Measurements from ENCODE around the gene LARGE1. TPM values are rescaled to one million over a fixed set of nuclear protein-coding genes. Genes with fewer than 3 reads are reported as not detected.

LARGE1 gene
- total RNA-seq, 1 donor: 22.8 TPM

- Histone ChIP-seq H3K4me1 (ENCODE audit: insufficient read depth, low read length) (peaks cover 21% of the 10 kb centered on the region), H3K27ac (ENCODE audit: low read depth, low read length) (no peak overlapping the region), H3K9me3 (ENCODE audit: low read depth, low read length) (no peaks in the 10 kb centered on the region), H3K4me3 (ENCODE audit: insufficient read depth, low read length) (no peak overlapping the region), H3K79me2 (ENCODE audit: insufficient read depth, low read length) (no peaks in the 10 kb centered on the region), H3K4me2 (ENCODE audit: insufficient read depth, low read length) (no peak overlapping the region), H4K20me1 (ENCODE audit: insufficient read depth, low read length) (no peaks in the 10 kb centered on the region), H3K36me3 (ENCODE audit: insufficient read depth, low read length) (no peaks in the 10 kb centered on the region), H3K27me3 (ENCODE audit: insufficient read depth, low read length) (no peaks in the 10 kb centered on the region), H2AFZ (ENCODE audit: low read length) (no peak overlapping the region)
- no peak for TF ChIP-seq CTCF (IDR thresholded peaks at IDR 0.05; ENCODE audit: extremely low read depth, low read depth, low read length)
- DNase-seq (ENCODE audit: insufficient read length, low spot score, missing footprints): no peak
Observed at GRCh38 chr22:33850193-33850592, 70.1 kb downstream of the LARGE1 start.

- no peaks in the 10 kb centered on the region for H3K27me3 ChIP-seq (ENCODE audit: insufficient read depth, low read length)
- no peak for DNase-seq (ENCODE audit: insufficient read length, low spot score, missing footprints)
- H3K4me1 ChIP-seq (ENCODE audit: insufficient read depth, low read length): peaks cover 21% of the 10 kb centered on the region
- no peaks in the 10 kb centered on the region for H3K79me2 ChIP-seq (ENCODE audit: insufficient read depth, low read length)
- H3K36me3 ChIP-seq (ENCODE audit: insufficient read depth, low read length): no peaks in the 10 kb centered on the region
- no peaks in the 10 kb centered on the region for H3K9me3 ChIP-seq (ENCODE audit: low read depth, low read length)
- H3K27ac ChIP-seq (ENCODE audit: low read depth, low read length): no peak overlapping the region
- H4K20me1 ChIP-seq (ENCODE audit: insufficient read depth, low read length): no peaks in the 10 kb centered on the region
- no peak overlapping the region for H3K4me3 ChIP-seq (ENCODE audit: insufficient read depth, low read length)
- no peak for TF ChIP-seq CTCF (IDR thresholded peaks at IDR 0.05; ENCODE audit: extremely low read depth, low read depth, low read length)
- H3K4me2 ChIP-seq (ENCODE audit: insufficient read depth, low read length): no peak overlapping the region
- H2AFZ ChIP-seq (ENCODE audit: low read length): no peak overlapping the region
Observed at GRCh38 chr22:33848251-33848650, 72.0 kb downstream of the LARGE1 start.

GRCh38 chr22:33844273-33844672 lies 76.0 kb downstream of the LARGE1 start:
- H4K20me1 ChIP-seq (ENCODE audit: insufficient read depth, low read length): no peaks in the 10 kb centered on the region
- peak overlapping the region; percentile 66 for H2AFZ ChIP-seq (ENCODE audit: low read length)
- H3K9me3 ChIP-seq (ENCODE audit: low read depth, low read length): no peaks in the 10 kb centered on the region

More at GRCh38 chr22:33844273-33844672, 76.0 kb downstream of the LARGE1 start:
- Histone ChIP-seq H3K4me2 (ENCODE audit: insufficient read depth, low read length) (peak overlapping the region; percentile 40), H3K36me3 (ENCODE audit: insufficient read depth, low read length) (no peaks in the 10 kb centered on the region), H3K4me3 (ENCODE audit: insufficient read depth, low read length) (no peak overlapping the region), H3K27ac (ENCODE audit: low read depth, low read length) (no peak overlapping the region), H3K4me1 (ENCODE audit: insufficient read depth, low read length) (peaks cover 18% of the 10 kb centered on the region), H3K27me3 (ENCODE audit: insufficient read depth, low read length) (no peaks in the 10 kb centered on the region), H3K79me2 (ENCODE audit: insufficient read depth, low read length) (no peaks in the 10 kb centered on the region)
- no peak for TF ChIP-seq CTCF (IDR thresholded peaks at IDR 0.05; ENCODE audit: extremely low read depth, low read depth, low read length)
- peak; percentile 61 for DNase-seq (ENCODE audit: insufficient read length, low spot score, missing footprints)

Data from osteoblast (primary cell).